HG03064 (cell line): ENCODE measurements around the gene ZSWIM8.
"Not testable (repeated sequence)": the region's sequence is repeated elsewhere in the genome, so short reads cannot be mapped to it uniquely, and the experiment has no call there.

Experiments
- ATAC-seq: cut with Tn5 transposase; IDR thresholded peaks from one replicate; pipeline ENCODE4 v1.9.1; 2021; ENCODE audit warnings: low read depth; ENCODE audit not compliant: unreplicated experiment

Gene ZSWIM8

GRCh38 chr10:73773152-73773879, 12.1 kb upstream of the ZSWIM8 start:
- ATAC-seq: no peak

DNA sequence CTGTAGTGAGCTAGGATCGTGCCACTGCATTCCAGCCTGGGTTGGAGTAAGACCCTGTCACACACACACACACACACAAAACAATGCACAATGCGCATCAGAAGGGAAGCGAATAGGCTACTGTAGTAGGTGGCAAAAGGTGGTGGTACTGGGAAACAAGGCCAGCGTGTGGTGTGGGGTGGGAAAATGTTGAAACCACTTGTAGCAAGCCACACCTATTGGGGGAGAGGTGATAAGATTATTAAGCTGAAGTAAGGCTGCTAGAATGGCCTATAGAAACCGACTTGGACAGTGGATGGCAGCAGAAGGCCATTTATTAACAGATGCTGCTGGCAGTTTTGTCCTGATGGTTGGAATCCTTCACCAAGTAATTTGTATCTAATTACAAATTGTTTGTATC, 10.8 kb upstream of the ZSWIM8 start:
- ATAC-seq: no peak

- ATAC-seq: no peak
Observed at GRCh38 chr10:73779018-73779417, 6.4 kb upstream of the ZSWIM8 start.

DNA sequence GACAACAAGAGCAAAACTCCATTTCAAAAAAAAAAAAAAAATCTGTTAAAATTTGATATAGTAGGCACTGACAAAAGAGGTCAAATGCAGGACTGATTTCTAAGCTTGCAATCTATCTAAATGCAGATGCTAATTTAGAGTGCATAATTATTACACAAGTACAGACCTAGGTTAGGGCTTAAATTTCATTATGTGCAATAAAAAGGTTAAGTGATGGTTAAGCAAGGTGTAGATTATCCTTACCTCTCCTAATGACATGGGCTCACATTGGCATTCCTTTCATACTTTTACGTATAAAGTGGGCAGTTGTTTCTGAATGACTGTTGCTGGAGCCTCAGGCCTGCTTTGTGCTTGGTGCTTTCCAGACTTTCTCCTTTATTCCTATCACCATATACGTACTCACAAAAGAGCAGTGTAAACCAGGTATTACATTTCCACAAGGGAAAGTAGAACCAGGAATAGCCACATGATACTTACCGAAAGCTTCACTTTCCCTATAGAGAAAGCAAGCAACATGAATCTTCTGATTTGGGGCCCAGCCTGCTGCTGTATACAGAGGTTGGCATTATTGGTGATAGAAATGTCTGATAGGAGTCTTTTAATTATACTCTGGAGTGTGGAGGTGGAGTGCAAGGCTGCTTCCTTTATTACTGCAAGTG, 5.7 kb upstream of the ZSWIM8 start:
- ATAC-seq: no peak

GRCh38 chr10:73780301-73780700, 5.1 kb upstream of the ZSWIM8 start:
- no peak for ATAC-seq

DNA sequence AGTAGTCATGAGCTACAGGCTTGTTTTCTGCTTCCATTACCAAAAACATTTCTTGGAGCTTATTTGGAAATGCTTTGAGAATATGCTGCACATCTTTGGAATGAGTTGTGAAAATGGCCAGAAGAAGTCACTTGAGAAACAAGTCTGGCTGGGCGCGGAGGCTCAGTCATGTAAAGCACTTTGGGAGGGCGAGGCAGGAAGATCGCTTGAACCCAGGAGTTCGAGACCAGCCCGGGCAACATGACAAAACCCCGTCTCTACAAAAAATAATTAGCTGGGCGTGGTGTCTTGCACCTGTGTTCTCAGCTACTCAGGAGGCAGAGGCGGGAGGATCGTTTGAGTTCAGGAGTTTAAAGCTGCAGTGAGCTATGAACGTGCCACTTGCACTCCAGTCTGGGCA, 4.4 kb upstream of the ZSWIM8 start:
- ATAC-seq: no peak

DNA sequence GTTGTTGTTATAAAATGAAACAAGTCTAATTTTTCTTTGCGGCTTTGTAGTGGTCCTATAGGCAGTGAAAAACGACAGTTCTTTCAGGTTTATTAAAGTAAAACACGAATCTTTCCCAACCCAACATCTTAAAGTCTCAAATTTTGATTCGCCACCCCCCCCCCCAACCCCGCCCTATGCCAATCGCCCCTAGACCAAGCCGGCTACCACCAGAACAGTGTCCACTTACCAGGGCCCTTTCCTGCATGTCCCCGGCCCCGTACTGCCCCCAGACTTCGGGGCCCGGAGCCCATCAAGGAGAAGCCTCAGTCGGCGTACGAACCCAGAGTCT, 3.9 kb upstream of the ZSWIM8 start:
- no peak for ATAC-seq

GRCh38 chr10:73781879-73782748, 3.3 kb upstream of the ZSWIM8 start, which contains the start of gene CHCHD1:
TSS of gene CHCHD1 (plus strand) at chr10:73782048. CDS start at chr10:73782076, 28 bp downstream.
- peak; percentile 54 for ATAC-seq

DNA sequence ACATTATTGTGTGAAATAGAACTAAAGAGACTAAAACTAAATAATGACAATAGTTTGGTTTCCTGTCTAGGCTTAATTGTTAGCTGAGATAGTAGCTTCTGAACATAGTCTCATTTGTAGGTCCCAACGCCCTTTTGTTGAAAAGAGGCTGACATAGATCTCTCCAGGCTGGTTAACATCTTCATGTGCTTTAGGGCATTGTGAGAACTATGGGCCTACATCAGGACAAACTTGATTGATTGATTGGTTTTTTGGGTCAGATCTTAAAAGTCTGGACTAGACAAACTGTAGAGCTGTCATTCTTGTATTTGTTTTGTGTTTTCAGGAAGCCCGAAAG, 2.7 kb upstream of the ZSWIM8 start:
- ATAC-seq: no peak

DNA sequence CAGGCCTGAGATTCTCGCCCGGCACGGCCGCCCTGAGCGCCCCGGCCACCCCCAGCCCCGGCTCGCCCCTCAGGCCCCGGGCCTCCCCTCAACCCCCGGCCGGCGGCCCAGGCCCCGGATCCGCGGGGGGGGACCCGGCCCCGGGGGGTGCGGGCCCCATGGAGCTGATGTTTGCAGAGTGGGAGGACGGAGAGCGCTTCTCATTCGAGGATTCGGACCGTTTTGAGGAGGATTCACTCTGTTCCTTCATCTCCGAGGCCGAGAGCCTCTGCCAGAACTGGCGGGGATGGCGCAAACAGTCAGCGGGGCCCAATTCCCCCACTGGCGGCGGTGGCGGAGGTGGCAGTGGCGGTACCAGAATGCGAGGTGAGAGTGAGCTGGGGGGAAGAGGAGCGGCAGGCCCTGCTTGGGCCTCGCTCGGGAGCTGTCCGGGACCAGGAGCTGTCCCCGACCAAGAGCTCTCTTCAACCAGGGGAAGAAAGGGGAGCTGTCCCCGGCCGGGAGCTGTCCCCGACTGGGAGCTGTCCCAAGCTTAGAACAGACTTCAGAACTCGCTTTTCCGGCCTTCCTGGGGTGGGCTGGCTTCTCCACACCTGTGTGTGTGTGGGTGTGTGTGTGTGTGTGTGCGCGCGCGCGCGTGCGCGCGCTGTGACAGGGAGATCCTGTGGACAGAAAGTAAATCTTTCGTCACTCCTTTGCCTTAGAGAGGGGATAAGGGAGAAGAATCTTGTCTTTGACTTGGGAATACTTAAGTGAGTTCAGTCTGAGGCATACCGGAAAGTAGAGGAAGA, 510 bp downstream of the ZSWIM8 start:
- peak; percentile 8 for ATAC-seq

DNA sequence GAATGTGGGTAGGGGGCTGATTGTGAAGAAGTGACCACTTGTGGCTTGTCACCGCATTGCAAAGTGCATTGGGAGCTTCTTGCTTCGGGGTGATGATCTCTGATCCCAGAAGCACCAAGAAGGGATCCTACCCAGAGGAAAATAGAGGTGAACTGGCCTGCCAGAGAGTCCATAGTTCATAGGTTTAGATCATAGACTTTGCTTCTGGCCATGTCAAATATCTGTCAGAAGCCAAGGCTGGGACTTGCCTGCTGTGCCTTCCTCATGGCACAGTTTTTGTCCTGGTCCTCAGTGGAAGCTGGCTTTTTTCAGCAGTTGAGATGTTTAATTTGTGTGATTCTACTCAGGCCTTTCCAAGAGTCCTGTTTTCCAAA, 1.1 kb downstream of the ZSWIM8 start:
- ATAC-seq: no peak

GRCh38 chr10:73787031-73787800, 1.8 kb downstream of the ZSWIM8 start:
- not testable (repeated sequence) for ATAC-seq

DNA sequence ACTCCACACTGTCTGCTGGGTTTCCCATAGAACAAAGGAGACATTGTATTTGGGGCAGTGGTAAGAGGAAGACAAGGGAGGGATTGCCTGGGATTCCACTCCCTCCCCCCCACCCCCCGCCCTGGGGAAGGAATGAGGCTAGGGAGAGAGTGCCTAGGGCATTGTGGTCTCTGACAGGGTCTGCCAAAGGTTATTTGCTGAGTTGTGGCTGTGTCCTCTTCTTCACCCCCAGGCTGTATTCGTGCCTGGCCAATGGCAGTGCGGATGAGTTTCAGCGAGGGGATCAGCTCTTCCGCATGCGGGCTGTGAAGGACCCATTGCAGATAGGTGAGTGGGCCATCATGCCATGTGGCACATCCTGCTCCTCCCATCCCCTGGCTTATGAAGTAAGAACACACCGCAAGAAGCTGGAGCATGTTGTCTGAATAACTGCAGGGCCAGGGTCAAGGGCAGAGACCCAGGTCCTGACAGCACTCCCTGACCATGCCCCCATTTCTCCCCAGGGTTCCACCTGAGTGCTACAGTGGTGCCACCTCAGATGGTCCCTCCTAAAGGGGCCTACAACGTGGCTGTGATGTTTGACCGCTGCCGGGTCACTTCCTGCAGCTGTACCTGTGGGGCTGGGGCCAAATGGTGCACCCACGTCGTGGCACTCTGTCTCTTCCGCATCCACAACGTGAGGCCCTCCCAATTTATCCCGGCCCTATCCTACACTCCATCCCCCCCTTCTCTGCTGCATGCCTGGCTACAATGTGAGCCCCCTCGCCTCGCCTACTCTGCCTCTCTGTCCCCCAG, 3.7 kb downstream of the ZSWIM8 start:
- no peak for ATAC-seq

- no peak for ATAC-seq
Observed at GRCh38 chr10:73789659-73790055, 4.3 kb downstream of the ZSWIM8 start.

DNA sequence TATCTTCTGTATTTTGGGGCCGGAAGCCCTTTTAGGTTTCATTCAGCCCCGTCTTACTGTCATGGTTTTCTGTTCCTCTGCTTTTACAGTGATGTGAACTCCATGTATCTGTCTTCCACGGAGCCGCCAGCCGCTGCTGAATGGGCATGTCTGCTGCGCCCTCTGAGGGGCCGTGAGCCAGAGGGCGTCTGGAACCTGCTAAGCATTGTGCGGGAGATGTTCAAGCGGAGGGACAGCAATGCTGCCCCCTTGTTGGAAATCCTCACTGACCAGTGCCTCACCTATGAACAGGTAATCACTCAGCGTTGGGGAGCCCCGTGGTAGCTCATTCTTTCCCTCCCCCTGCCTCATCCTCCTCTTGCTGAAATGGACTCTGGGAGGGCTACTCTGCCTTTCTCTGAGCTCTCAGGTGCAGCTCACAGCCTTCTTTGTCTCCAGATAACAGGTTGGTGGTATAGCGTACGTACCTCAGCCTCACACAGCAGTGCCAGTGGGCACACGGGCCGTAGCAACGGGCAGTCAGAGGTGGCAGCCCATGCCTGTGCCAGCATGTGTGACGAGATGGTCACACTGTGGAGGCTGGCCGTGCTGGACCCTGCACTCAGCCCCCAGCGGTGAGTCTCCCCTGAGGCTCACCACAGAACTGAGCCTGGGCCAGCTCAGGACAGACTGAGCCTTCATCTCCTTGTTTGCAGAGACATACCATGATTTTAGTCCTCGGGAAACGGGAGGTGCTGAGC, 5.7 kb downstream of the ZSWIM8 start:
- no peak for ATAC-seq

DNA sequence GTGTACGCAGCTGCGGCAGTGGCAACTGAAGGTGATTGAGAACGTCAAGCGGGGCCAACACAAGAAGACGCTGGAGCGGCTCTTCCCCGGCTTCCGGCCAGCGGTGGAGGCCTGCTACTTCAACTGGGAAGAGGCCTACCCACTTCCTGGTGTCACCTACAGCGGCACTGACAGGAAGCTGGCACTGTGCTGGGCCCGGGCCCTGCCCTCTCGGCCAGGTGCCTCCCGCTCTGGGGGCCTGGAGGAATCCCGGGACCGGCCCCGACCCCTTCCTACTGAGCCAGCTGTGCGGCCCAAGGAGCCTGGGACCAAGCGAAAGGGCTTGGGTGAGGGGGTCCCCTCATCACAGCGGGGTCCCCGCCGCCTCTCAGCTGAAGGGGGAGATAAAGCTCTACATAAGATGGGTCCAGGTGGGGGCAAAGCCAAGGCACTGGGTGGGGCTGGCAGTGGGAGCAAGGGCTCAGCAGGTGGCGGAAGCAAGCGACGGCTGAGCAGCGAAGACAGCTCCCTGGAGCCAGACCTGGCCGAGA, 6.5 kb downstream of the ZSWIM8 start:
- no peak for ATAC-seq

- no peak for ATAC-seq
Observed at GRCh38 chr10:73793456-73793855, 8.1 kb downstream of the ZSWIM8 start.

DNA sequence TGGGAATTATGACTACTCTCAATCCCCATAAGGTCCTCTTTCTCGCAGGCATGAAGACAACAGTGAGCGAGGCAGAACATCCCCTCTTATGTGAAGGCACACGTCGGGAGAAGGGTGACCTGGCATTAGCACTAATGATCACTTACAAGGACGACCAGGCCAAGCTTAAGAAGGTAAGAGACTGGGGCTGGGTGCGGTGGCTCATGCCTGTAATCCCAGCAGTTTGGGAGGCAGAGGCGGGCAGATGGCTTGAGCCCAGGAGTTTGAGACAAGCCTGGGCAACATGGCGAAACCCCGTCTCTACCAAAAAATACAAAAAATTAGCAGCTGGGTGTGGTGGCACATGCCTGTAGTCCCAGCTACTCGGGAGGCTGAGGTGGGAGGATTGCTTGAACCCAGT, 10.1 kb downstream of the ZSWIM8 start:
- ATAC-seq: not testable (repeated sequence)
